ENCODE results near the gene LDLRAD4.

LDLRAD4 gene

DNA sequence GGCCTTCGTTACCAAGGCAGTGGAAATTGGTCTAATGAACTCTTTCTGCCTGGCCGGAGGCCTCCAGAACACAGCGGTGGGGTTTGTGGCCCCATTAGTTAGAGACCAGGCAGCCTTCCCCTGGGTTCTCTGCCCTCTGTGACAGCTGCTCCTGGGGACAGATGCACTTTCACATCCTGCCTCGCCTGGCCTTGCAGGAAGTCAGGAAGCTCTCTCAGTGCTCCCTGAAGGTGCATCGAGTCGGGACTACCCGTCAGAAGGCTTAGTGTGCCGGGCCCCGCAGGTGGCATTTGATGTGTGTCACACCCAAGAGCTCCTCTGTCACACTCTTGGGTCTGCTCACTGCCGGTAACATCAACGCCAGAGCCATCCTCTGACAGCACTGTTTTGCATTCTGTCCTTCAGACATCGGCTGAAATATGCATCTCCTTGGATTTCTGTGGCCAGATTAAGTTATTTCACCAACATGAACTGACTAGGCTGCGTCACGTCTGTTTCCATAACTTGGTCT is 158.3 kb downstream of the LDLRAD4 start:
- in situ Hi-C loops (cut with MboI; ENCODE audit: low sequenced_read_pairs) = no loop called here
- no peaks in the 10 kb centered on the region for H3K4me1 ChIP-seq
- H3K9me3 ChIP-seq = no peaks in the 10 kb centered on the region
- no peak for DNase-seq (ENCODE audit: low spot score in 2 of 2)
- no peaks in the 10 kb centered on the region for H3K36me3 ChIP-seq (replicated peaks)
- no peaks in the 10 kb centered on the region for H3K27me3 ChIP-seq (ENCODE audit: low read depth)
- no peak overlapping the region for H3K4me3 ChIP-seq

GRCh38 chr18:13377496-13377895 is 158.9 kb downstream of the LDLRAD4 start:
- in situ Hi-C loops (cut with MboI; ENCODE audit: low sequenced_read_pairs) = no loop called here

DNA sequence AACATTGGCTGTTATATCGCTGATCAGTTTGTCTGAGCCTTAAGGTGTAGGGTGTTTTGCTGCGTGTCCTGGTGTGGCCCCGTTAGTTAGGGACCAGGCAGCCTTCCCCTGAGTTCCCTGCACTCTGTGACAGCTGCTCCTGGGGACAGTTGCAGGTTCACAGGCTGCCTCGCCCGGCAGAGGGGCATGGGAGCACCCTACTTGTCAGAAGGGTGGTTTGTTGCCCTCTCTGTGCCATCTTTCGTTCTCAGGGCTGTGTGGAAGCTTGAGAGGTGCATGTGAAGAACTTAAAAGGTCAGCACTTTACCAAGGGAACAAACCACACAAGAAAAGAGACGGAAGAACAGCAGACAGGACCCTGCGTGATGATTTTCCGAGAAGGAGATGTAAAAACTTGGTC is 159.6 kb downstream of the LDLRAD4 start:
- H3K27me3 ChIP-seq (ENCODE audit: low read depth) = no peaks in the 10 kb centered on the region
- H3K4me3 ChIP-seq = no peak overlapping the region
- in situ Hi-C loops (cut with MboI; ENCODE audit: low sequenced_read_pairs) = no loop called here
- DNase-seq (ENCODE audit: low spot score in 2 of 2) = no peak
- no peaks in the 10 kb centered on the region for H3K36me3 ChIP-seq (replicated peaks)
- H3K4me1 ChIP-seq = no peaks in the 10 kb centered on the region
- H3K9me3 ChIP-seq = no peaks in the 10 kb centered on the region

More at GRCh38 chr18:13377496-13377895, 158.9 kb downstream of the LDLRAD4 start:
- Histone ChIP-seq H3K9me3 (no peaks in the 10 kb centered on the region), H3K4me1 (no peaks in the 10 kb centered on the region), H3K27me3 (ENCODE audit: low read depth) (no peaks in the 10 kb centered on the region), H3K36me3 (replicated peaks) (no peaks in the 10 kb centered on the region), H3K4me3 (no peak overlapping the region)
- no peak for DNase-seq (ENCODE audit: low spot score in 2 of 2)

DNA sequence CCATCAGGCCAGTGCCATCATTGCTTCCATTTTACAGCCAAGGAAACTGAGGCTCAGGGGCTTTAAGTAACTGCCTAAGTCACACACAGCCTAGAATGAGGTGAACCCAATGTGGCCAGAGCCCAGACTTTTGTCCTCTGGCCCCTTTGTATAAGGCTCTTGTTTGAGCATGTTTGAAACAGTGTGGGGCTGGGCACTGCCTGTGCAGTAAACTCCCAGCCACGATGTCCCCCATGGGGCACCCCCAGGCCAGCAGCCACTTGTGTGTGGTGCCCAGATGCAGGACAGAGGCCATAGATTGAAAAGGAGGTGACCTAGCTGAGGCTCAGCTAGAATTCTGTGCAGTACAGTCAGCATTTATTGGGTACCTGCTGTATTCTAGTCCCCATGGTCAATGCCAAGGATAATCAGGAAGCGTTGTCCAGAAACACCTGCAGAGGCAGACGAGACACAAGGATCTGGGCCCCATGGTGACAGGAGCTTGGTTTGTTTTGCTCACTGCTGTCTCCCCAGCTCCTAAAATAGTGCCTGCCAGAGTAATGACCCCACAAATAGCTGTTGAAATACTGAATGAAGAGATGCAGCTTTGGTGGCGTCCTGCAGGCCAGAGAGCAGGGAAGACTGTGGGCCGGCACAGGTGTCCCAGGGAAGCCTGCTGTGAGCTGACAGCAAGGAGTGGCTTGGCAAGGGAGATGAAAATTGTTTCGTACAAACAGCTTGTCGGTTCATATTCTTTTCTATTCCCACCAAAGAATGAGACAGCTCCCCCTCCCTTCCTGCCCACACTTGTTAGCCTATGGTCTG is 160.7 kb downstream of the LDLRAD4 start:
- in situ Hi-C loops (cut with MboI; ENCODE audit: low sequenced_read_pairs) = no loop called here
- no peak overlapping the region for H3K4me3 ChIP-seq
- DNase-seq (ENCODE audit: low spot score in 2 of 2) = peak in 1 of 2 experiments; percentile 3
- no peaks in the 10 kb centered on the region for H3K4me1 ChIP-seq
- no peaks in the 10 kb centered on the region for H3K36me3 ChIP-seq (replicated peaks)
- no peaks in the 10 kb centered on the region for H3K9me3 ChIP-seq
- no peaks in the 10 kb centered on the region for H3K27me3 ChIP-seq (ENCODE audit: low read depth)

- DNase-seq (ENCODE audit: low spot score in 2 of 2) = peak in 1 of 2 experiments; percentile 3
- in situ Hi-C loops (cut with MboI; ENCODE audit: low sequenced_read_pairs) = no loop called here
These were observed 161.6 kb downstream of the LDLRAD4 start for GRCh38 chr18:13379930-13380690.

DNA sequence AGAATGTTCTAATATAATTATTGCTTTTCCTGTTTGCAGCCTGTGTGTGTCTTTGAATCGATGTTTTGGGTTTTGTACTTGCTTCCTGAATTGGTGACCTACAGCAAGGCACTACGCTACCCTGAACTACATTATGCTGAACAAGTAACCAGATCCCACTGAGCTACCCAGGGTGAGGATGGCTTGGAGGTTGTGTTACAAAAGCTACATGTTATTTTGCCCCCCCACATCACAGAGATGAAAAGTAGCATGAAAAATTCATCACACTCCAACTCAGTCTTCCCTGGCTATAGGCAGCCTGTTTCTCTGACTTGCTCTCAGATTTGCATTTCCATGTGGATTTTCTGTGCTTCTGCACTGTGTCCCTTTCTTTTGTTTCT is 162.1 kb downstream of the LDLRAD4 start:
- H3K4me1 ChIP-seq = no peaks in the 10 kb centered on the region

More at GRCh38 chr18:13379930-13380690, 161.6 kb downstream of the LDLRAD4 start:
- Histone ChIP-seq H3K4me1 (no peaks in the 10 kb centered on the region), H3K36me3 (replicated peaks) (no peaks in the 10 kb centered on the region), H3K4me3 (no peak overlapping the region), H3K9me3 (no peaks in the 10 kb centered on the region), H3K27me3 (ENCODE audit: low read depth) (no peaks in the 10 kb centered on the region)

DNA sequence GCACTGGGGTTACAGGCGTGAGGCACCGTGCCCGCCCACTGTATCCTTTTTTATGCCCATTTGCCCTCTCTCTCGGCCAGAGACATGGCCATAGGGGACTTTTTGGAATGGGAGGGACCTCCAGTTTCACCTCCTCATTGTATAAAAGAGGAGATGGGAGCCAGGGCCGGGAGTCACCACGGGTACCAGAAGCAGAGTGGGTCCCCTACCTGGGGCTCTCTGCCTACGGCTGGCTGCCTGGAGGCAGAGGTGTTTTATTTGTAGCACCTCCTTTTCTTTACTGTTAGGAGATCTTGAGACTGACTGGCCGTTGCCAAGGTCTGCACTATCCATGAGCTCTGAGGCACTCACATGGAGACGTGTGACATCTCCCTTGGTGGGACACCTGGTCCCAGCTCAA is 162.8 kb downstream of the LDLRAD4 start:
- no peaks in the 10 kb centered on the region for H3K27me3 ChIP-seq (ENCODE audit: low read depth)
- peak in 1 of 2 experiments; percentile 2 for DNase-seq (ENCODE audit: low spot score in 2 of 2)
- in situ Hi-C loops (cut with MboI; ENCODE audit: low sequenced_read_pairs) = no loop called here
- H3K4me3 ChIP-seq = no peak overlapping the region
- H3K4me1 ChIP-seq = no peaks in the 10 kb centered on the region
- no peaks in the 10 kb centered on the region for H3K36me3 ChIP-seq (replicated peaks)
- H3K9me3 ChIP-seq = no peaks in the 10 kb centered on the region

More for the DNA sequence above, 162.1 kb downstream of the LDLRAD4 start:
- in situ Hi-C loops (cut with MboI; ENCODE audit: low sequenced_read_pairs) = no loop called here
- H3K4me3 ChIP-seq = no peak overlapping the region
- H3K27me3 ChIP-seq (ENCODE audit: low read depth) = no peaks in the 10 kb centered on the region
- no peaks in the 10 kb centered on the region for H3K9me3 ChIP-seq
- DNase-seq (ENCODE audit: low spot score in 2 of 2) = peak in 1 of 2 experiments; percentile 1
- no peaks in the 10 kb centered on the region for H3K36me3 ChIP-seq (replicated peaks)

DNA sequence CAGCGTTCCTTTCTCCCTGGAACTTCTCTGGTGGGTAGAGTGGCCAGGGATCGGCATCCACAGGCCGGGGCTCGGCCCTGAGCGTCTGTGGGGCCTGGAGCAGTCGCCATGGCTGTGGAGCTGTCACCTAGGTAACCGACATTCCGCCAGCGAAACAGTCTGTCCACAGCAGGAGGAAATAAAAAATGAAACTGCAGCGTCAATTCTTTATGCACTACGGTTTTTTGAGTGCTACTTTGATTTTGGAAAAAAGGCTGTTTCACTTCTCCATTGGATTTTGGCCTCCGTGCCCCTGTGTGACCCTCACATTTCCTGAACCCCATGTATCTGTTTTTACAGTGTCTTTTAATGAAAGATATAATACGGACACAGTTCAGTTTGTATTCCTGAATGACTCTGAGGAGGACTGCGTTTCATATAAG is 163.4 kb downstream of the LDLRAD4 start:
- peak in 1 of 2 experiments; percentile 3 for DNase-seq (ENCODE audit: low spot score in 2 of 2)
- Histone ChIP-seq H3K27me3 (ENCODE audit: low read depth) (no peaks in the 10 kb centered on the region), H3K36me3 (replicated peaks) (no peaks in the 10 kb centered on the region), H3K9me3 (no peaks in the 10 kb centered on the region), H3K4me3 (no peak overlapping the region), H3K4me1 (no peaks in the 10 kb centered on the region)
- in situ Hi-C loops (cut with MboI; ENCODE audit: low sequenced_read_pairs) = no loop called here

GRCh38 chr18:13382366-13382953 is 163.9 kb downstream of the LDLRAD4 start:
- Histone ChIP-seq H3K4me3 (no peak overlapping the region), H3K4me1 (no peaks in the 10 kb centered on the region)

DNA sequence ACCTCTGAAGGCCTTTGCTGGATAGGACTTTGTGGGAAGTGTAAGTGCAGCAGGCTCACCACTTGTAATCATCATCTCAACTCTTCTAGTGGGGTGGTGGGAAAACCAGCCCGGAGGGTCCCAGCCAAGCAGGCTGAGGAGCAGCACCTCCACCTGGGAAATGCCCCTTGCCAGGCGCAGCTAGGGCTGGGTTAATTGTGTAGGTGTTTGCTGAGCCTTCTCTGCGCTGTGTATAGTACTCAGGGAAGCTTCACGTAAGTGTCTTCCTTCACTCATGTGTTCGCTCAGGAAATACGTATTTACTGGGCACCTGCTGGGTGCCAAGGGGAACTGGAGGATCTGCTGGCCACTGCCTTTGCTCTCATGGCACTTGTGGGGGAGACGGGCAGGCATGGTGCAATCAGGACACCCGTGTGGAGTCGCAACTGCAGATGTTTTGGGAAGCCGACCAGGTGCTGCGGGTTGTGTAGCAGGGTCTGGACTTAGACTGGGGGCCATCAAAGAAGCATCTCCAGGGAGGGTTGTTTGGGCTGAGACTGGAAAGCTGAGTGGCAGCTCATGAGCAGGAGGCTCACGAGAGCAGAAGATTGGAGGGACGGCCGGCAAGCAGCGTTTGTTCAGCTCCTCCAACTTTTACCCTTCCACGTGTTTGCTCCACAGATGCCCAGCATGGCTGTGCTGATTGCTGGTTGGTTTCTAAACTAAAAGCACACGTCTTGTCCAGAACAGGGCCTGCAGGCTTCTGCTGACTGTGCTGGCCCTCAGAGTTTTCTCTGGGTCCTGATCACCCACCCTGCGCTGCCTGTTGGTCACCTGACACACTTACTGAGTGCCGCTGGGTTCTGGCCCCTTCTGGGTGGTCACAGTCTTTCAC is 164.6 kb downstream of the LDLRAD4 start:
- DNase-seq (ENCODE audit: low spot score in 2 of 2) = no peak
- Histone ChIP-seq H3K4me3 (no peak overlapping the region), H3K27me3 (ENCODE audit: low read depth) (no peaks in the 10 kb centered on the region), H3K4me1 (no peaks in the 10 kb centered on the region), H3K9me3 (no peaks in the 10 kb centered on the region), H3K36me3 (replicated peaks) (no peaks in the 10 kb centered on the region)
- in situ Hi-C loops (cut with MboI; ENCODE audit: low sequenced_read_pairs) = no loop called here

More at GRCh38 chr18:13382366-13382953, 163.9 kb downstream of the LDLRAD4 start:
- in situ Hi-C loops (cut with MboI; ENCODE audit: low sequenced_read_pairs) = no loop called here
- Histone ChIP-seq H3K9me3 (no peaks in the 10 kb centered on the region), H3K27me3 (ENCODE audit: low read depth) (no peaks in the 10 kb centered on the region), H3K36me3 (replicated peaks) (no peaks in the 10 kb centered on the region)
- peak in 1 of 2 experiments; percentile 2 for DNase-seq (ENCODE audit: low spot score in 2 of 2)

DNA sequence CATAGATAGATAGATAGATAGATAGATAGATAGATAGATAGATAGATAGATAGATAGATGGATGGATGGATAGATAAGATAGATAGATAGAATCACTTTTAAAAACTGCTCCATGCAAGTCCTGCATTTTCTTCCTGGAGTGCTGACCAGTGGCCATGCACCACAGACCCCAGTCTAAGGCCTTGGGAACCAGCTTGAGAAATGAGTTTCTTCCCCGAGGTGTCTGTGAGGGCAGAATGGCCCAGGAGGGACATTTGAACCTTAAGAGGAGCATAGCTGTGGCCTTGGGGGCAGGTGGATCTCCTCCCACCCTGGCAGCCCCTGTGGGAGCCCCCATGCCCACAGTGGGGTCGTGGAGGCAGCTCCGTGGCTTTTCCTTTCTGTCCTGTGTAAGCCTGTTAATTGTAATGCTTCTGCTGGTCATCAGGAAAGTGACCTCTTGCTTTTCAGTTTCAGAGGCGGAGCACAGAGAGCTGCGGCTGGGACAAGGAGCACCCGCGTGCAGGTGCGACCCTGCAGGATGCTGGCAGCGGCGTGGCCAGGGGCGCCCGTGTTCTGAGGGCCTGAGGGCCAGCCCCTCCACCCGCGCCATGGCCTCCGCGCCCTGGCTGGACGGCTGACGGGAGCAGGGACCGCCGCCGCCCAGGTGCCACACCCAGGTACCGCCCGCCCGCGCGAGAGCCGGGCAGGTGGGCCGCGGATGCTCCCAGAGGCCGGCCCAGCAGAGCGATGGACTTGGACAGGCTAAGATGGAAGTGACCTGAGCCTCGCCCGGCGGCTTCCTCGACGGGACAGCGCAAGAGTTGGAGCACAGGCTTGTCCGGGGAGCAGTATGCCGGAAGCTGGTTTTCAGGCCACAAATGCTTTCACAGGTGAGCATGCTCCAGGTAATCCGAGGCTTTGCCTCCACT is 168.6 kb downstream of the LDLRAD4 start:
- H3K36me3 ChIP-seq (replicated peaks) = no peaks in the 10 kb centered on the region
- in situ Hi-C loops (cut with MboI; ENCODE audit: low sequenced_read_pairs) = no loop called here
- H3K4me3 ChIP-seq = no peak overlapping the region
- no peaks in the 10 kb centered on the region for H3K27me3 ChIP-seq (ENCODE audit: low read depth)
- DNase-seq (ENCODE audit: low spot score in 2 of 2) = peak in 1 of 2 experiments; percentile 5
- no peaks in the 10 kb centered on the region for H3K4me1 ChIP-seq
- no peaks in the 10 kb centered on the region for H3K9me3 ChIP-seq

DNA sequence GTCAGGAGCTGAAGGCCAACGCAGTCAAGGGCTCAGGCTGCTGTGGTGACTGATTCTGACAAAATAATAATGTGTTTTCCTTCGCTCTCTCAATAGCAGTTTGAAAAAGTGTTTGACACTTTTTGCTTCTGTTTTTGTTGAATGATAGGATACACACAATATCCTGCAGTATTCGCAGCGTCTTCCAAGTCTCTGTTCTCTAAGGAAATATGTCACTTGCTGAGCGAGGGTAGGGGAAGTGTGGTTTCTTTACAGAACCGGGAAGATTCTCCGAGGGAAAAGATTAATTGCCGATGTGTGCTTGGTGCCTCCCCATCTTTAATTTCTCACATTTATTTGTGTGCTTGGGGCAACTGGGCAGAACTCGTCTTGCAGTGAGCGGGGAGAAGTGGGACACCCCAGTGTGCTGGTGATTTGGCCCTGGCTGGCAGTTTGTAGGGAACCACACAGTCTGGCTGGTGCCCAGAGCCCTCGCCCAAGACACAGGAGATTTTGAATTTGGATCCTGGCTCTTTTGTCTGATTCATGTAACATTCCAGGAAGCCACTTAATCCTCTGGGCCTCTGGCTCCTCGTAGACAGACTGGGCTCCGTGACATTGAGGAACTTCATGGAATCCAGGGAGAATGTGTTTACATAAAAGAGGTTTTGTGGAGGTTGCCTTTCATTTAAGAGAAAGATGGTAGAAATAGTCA is 169.4 kb downstream of the LDLRAD4 start:
- no peaks in the 10 kb centered on the region for H3K27me3 ChIP-seq (ENCODE audit: low read depth)
- no peaks in the 10 kb centered on the region for H3K9me3 ChIP-seq
- no peak for DNase-seq (ENCODE audit: low spot score in 2 of 2)
- H3K4me1 ChIP-seq = no peaks in the 10 kb centered on the region
- no peaks in the 10 kb centered on the region for H3K36me3 ChIP-seq (replicated peaks)
- in situ Hi-C loops (cut with MboI; ENCODE audit: low sequenced_read_pairs) = no loop called here
- H3K4me3 ChIP-seq = no peak overlapping the region

Measured in HAP-1 (cell line).